AML-193 (cell line): Measurements from ENCODE around the gene ESRRB.
"Not testable (repeated sequence)": the region's sequence is repeated elsewhere in the genome, so short reads cannot be mapped to it uniquely, and the experiment has no call there.

Source experiments
- DNase-seq, 2 experiments: peaks; one replicate each; lab custom pipeline; 2025; lab: John Stamatoyannopoulos, UW

Gene ESRRB

DNA sequence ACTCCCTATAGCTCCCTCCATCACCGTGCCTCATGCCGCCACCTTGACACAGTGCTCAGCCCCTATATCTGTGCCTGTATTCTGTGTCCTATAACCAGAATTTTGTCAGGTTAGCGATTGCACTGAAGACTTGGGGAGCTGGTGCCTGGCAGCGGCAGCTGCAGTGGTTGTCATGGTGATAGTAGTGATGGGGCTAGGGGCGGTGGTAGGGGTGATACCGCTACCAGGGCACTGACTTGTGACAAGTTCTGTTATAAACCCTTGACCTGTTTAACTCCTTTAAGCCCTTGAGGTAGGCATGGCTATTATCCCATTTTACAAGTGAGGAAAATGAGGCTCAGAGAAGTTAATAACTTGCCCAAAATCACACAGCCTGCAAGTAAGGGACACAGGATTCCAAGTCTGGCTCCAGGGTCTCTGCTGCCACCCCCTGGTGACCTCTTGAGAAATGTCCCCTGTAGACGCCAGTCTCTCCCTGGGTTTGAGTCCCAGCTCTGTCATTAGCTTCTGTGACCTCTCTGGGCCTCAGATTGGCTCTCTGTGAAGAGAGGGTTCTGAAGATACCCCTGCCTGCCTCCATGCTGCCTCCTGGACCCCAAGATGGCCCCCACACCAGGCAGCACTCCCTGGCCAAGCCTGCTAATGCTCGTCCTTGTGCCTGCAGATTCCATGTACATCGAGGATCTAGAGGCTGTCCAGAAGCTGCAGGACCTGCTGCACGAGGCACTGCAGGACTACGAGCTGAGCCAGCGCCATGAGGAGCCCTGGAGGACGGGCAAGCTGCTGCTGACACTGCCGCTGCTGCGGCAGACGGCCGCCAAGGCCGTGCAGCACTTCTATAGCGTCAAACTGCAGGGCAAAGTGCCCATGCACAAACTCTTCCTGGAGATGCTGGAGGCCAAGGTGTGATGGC is 121.9 kb downstream of the ESRRB start:
- no peak for DNase-seq

DNA sequence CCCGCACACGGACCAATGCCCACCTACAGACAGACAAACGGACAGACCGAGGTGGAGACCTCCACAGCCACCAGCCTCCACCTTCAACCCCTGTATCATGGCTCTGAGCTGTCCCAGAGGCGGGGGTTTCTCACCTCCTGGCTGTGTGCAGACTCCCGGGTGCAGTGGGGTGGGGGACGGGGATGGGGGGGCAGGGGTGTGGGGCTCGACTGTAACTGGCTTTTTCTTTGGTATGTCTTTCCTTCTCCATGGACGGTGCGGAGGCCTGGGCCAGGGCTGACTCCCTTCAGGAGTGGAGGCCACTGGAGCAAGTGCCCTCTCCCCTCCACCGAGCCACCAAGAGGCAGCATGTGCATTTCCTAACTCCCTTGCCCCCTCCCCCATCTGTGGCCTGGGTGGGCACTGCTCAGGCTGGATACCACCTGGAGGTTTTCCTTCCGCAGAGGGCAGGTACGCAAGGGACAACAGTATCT is 122.6 kb downstream of the ESRRB start:
- no peak for DNase-seq

DNA sequence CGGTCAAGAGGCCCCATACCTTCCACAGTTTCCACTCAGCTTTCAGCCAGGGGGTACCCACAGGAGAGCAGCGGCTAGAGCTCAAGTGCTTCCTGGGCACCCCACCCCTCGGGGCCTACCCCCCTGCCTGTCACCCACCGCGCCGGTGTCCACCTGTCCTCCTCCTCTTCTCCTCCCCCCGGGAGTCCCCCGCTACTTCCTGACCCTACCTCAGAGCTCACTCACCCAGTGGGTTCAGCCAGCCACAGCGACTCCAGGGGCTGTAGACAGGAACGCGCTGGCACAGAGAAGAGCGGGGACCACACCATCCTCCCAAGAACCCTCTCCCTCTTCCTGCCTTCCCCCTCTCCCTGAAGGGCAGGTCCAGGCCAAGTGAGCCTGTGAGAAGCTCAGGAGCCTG is 123.0 kb downstream of the ESRRB start:
- no peak for DNase-seq

DNA sequence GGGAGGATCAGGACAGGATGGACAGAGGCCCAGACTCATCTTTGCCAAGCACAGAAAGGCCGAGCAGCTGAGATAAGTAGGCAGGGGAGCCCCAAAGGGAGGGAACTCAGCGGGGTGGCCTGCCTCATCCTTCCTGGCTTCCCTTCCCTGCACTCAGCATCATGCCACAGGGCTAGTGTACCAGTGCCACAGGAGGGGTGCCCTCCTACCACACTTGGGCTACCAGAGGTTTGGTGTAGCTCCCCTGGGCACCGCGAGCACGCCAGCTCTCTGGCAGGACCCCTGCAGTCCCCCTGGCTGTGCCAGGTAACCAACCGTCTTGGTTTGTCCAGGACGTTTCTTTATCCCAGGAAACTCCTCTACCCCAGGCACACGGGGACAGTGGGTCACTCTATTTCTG is 123.5 kb downstream of the ESRRB start:
- no peak for DNase-seq

DNA sequence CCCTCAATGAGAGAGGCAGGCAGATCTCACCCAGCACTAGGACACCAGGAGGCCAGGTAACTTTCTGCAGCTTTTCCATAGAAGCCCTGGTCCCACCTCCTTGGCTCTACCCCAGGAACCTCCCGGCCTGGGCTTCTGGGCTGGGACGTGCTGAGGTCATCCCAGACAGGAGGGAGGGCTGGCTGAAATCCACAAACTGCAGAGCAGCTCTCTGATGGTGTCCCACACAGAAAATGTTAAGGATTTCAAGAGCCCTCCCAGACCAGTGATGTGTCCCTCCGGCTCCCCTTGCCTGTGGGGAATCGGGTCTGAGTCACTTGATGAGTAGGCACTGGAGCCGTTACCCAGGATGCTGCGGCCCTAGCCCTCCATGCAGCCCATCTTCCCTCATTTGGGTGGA is 124.1 kb downstream of the ESRRB start:
- no peak for DNase-seq

DNA sequence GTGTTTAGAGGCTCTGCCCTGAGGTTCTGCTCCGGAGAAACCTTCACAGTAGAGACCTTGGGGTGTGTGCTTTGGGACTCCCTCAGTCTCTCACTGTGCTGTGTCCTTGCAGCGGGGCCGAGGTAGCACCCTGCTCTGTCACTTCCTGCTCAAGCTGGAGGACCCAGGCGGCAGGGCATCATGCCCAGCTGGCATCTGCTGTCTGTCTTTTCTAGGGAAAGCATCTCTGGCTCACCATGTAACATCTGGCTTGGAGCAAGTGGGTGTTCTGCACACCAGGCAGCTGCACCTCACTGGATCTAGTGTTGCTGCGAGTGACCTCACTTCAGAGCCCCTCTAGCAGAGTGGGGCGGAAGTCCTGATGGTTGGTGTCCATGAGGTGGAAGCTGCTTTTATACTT is 124.5 kb downstream of the ESRRB start:
- DNase-seq, result no peak

DNA sequence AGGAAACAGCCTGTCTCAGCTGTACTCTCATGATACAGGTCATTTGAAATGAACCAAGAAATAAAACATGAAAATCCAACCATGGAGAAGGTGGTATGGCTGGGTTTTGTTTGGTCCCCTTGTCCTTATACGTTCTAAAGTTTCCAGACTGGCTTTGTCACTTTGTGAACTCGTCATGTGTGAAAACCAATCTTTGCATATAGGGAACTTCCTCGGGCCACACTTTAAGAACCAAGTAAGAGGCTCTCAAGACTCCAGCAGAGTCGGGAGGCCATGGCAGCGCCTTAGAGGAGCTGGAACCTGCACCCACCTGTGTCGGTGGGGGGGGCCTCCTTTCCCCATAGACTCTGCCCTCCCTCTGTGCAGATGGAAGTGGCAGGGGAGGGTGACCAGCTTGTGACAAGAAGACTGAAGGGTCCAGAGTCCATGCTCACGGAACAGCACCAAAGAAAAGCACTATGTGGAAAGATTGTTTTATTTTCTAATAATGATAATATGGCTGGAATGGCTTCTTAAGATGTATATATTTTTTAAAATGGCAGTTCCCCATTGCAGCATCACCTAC is 125.3 kb downstream of the ESRRB start:
- no peak for DNase-seq

DNA sequence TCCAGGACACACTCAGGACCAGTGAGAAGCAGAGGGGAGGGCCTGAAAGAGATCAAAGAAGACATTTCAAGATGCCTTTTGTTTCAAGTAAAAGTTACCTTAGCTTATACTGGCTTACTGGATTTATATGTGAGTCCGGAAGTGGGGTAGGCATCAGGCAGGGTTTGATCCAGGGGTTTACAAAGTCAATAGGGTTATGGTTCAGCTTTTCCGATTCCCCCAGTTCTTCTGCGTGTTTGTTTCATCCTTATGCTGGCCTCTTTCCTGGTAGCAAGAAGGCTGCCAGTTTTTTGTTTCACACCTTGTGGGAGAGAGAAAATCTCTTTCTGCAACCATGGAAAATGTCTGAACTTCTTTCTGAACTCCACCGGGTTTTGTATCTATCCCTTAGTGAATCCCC is 126.3 kb downstream of the ESRRB start:
- no peak for DNase-seq

DNA sequence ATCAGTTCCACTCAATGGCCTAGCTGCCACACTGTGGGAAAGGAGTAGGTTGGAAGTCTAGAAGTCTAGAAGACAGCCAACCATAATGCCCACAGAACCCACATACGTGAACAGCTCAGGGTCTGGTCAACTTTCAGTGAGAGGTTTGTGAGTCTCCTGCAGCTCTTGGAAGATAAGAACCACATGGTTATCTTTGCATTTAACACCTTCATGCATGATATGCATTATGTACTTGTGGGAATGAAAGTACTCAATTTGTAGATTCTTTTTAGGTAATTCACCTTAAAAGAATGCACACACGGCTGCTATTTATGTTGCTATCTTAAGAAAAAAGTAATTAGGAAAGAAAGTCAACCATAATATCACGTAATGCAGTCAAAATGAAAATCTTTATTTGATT is 126.7 kb downstream of the ESRRB start:
- DNase-seq, result no peak

DNA sequence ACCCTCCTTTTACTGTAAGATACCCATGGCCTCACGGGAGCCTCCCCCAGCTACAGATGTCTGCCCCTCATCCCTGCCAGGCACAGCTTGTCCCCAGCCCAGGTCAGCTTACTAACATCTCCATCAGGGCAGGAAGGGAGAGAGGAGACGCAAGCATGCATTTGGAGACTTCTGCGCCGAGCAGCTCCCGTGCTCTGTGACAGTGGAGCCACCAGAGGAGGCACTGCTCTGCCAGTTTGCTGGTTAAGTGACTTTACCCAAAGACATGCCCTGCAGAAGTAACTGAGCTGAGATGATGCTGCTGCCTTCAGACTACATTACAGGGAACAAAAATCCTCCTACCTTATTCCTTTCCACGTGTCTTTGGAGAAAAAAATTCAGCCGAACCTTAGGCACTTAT is 133.4 kb downstream of the ESRRB start:
- no peak for DNase-seq

DNA sequence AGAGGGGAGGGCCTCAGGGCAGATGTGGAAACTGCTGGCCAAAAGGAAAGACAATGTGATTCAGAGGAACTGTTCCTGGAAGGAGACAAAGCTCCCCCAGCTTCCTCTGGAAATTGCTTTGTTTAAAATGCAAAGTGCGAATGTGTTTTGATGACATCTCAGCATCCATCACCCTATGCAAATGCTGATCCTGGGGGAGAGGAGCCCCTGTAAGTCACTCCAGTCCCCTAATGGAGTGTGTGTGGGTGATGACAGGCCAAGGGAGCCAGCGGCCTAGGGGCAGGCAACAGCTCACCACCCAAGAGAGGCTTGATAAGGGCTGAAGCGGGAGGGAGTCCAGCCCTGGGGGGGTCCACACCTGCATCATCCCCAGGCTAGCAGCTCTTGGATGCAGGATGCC is 134.2 kb downstream of the ESRRB start:
- DNase-seq, result no peak

DNA sequence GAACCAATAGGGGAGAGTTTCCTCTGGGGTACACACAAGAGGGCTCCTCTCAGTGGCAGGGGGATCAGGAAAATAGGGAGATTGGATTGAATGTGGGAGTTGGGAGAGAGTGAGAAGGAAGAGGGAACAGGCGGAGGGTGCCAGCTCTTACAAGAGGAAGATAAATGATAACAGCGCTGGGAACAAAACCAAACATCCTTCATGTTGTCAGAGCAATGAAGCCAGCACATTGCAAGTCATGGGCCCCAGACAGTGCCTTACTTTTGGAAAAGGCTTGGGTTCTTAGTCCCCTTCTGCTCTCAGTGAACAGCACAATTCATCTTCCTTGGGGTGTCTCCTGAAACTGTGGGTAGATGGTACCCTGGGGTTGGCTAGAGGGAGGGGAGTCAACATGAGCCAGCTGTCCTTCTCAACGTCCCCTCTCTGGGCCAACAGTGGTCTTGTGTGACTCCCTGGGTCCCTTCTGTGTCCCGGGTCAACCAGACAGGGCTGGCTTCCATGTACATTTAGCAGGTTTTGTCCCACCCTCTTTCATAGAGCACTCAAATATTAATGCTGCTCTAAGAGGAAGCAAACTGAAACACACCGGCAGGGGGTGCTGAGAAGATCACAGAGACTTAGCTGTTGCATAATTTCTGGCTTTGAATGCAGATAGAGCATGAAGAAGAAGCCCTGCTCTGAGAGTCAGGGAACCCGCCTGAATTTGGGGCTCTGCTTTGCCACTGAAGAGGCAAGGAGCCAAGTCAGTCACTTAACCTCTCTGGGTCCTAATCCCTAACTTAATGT is 138.5 kb downstream of the ESRRB start:
- peak; percentile 35 to 68 for DNase-seq

DNA sequence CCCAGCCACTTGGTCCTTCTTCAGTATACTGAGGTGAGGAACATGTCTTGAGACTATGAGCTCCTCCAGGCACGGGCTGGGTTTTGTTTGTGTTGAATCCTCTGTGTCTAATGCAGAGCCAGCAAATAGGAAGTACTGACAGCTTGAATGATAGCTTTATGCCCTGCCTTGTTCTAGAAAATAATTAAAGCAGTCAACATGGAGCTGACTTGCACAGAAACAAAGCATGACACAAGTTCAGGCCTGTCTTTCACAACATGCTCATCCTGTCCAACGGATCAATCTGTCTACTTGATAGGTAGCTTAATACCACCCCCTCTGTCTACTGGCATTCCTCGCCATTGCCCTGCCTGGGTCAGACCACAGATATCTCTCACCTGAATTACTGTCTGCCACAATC is 140.9 kb downstream of the ESRRB start:
- no peak for DNase-seq

DNA sequence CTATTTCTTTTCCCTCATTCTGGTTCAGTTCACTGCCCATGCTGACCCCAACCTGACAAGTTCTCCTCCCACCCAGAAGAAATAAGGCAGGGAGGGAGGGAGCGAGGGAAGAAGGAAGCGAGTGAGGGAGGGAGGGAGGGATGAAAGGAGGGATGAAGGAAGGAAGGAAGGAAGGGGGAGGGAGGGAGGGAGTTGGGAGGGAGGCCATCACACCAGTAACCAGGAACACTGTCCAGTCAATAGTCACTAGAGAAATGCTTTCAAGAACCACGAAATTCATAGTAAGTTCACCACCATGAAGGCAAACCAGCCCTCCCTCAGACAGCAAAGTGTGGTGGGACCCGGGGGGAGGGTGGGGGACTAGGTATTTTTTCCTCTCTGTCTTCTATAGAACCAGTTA is 142.4 kb downstream of the ESRRB start:
- no peak for DNase-seq

DNA sequence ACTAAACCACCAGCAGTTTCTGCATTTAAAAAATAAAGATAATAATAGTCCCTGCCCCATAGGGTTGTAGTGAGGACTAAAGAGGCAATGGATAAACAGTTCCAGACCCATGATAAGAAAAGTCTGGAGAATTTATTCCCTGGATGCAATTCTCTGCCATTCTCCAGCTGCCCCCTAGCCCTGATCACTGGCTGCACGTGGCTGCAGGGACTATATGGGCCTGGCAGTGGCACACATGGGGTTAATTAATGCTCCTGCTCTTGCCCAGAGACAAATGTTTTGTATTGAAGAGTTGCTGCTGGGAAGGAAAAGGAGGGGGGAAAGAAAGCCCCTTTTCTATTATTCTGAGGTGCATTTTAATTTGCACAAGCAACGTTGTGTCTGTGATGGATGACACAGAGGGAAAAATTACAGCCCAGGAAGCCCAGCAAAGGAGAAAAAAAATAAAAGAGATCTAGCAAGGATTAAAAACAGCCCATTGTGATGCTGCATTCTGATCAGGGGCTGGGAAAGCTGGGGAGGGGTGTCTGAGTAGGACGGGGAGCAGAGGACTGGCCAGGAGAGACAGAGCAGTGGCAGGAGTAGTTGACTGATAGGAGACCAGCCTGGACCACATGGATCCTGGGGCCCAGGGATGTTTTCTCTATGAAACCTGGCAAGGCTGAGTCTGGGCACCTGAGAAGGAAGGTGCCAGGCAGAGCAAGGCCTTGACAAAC is 149.3 kb downstream of the ESRRB start:
- DNase-seq, result no peak

DNA sequence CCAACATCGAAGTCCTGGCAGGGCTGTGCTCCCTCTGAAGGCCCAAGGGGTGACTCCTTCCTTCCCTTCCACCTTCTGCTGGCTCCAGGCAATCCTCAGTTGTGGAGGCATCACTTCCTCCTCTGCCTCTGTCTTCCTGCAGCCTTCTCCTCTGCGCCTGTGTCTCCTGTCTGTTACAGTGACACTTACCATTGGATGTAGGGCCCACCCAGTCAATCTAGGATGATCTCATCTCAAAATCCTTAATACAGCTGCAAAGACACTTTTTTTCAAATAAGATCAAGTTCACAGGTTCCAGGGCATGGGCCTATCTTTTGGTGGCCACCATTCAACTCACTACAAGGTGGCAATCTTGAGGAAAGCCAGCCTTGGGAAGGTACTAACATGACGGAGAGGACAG is 155.1 kb downstream of the ESRRB start:
- DNase-seq, result no peak

DNA sequence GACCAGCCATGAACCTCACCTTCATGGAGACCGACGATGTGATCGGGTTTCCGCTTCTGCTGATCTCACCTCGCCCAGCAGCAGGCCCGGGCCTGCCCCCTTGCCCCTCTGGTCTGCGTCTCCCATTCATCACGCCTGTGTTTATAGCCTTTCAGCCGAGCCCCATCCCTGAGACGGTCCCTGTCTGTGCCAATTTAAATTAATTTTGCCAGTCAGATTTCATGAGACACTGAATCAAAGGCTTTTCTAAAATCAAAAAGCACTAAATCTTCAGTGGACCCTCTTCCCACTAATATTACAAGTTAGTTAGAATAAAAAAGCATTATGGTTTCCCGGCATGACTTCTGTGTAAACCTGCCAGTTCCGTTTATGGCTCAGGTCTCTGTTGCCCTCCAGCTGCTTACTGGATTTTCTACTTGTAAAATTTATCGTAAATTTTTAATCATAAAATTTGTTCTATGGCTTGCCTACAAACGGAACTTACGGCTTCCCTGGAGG is 155.9 kb downstream of the ESRRB start:
- DNase-seq, result no peak

DNA sequence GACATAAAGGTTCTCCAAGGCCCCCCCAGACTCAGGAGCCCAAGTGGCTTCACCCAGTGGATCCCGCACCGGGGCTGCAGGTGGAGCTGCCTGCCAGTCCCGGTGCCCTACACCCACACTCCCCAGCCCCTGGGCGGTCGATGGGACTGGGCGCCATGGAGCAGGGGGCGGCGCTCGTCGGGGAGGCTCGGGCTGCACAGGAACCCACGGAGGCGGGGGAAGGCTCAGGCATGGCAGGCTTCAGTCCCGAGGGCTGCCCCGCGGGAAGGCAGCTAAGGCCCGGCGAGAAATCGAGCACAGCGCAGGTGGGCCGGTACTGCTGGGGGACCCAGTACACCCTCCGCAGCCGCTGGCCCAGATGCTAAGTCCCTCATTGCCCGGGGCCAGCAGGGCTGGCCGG is 160.7 kb downstream of the ESRRB start:
- DNase-seq, result not testable (repeated sequence)

DNA sequence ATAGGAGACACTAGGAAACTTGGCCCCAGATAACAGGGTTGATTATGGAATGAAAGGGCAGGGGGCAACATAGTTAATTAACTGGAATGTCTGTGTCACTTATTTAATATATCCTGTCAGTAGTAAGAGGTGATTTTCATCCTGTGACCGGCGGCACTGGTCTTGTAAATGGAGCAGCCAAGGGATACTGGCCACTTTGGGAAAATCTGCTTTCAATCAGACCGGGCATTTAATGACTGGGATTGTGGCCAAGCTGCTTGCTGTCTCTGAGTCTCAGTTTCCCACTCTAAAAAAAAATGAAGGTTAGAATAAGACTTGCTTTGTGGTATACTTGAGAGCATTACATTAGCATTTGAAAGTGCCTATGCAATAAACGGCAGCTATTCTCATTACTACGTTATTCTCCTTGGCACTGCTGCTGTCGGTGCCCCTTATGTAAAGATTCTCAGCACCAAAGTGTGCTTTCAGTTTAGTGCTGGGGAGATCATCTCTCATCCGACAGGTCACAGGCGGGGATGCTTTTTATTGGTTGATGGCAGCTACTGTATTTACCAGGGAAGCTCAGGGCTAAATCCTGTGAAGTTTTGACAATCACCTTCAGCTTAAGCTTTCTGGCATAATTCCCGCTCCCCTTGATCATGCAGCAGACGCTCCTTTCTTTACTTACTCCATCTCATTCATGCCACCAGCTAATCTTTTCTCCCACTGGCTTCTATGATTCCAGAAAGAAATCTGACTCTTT is 162.1 kb downstream of the ESRRB start:
- no peak for DNase-seq

DNA sequence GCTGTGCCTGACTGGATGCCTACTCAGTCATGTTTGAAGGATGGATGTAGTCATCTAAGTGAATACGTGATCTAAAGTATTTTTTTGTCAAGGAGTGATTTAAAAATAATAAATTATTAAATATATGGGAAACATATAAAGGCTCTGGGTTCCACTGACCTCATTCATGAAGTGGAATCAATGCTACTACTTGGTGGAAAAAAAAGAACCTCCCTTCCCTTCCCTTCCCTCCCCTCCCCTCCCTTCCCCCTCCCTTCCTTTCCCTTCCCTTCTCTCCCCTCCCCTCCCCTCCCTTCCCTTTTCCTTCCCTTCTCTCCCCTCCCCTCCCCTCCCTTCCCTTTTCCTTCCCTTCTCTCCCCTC is 162.7 kb downstream of the ESRRB start:
- DNase-seq, result no peak

DNA sequence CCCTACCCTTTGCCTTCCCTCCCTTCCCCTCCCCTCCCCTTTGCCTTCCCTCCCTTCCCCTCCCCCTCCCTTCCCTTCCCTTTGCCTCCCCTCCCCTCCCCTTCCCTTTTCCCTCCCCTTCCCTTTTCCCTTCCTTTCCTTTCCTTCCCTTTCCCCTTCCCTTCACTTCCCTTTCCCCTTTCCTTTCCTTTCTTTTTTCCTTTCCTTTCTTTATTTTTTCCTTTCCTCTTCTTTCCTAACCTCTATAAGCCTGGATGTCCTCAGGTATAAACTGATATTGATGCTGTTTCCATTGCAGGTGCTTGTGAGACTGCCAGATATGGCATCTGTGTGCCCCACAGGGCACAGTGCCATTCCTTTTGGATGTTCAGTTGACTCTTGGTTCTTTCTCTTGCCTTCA is 163.2 kb downstream of the ESRRB start:
- DNase-seq, result no peak
